Right renal cortex interstitium (tissue), 3 donors: ENCODE data around the gene LY6G5B. TPM values are rescaled to one million over a fixed set of nuclear protein-coding genes. Genes with fewer than 3 reads are reported as not detected.

Experiments used
- DNase-seq, 3 donors: peaks; one replicate each; pipeline ENCODE4 v3.0.0-alpha.2; 2013; ENCODE audit warnings: low read depth in 3 of 3, low spot score in 2 of 3
- polyA plus RNA-seq, 3 donors: library from polyadenylated mRNA; unstranded; fragments of 120-200 nt; gene quantifications; one replicate each; pipeline ENCODE4 v1.2.1, GENCODE V29; 2013; ENCODE audit not compliant: insufficient read length in 3 of 3

Gene LY6G5B
- polyA plus RNA-seq, 3 donors = 10.4 to 15.6 (median 12.0) TPM

- DNase-seq = no peak
Measured at GRCh38 chr6:31711233-31711632, 41.5 kb downstream of the LY6G5B start.

GRCh38 chr6:31712296-31712695 lies 42.5 kb downstream of the LY6G5B start:
- DNase-seq = no peak

- no peak for DNase-seq
Measured at GRCh38 chr6:31713465-31713864, 43.7 kb downstream of the LY6G5B start.

- peak in 1 of 3 donors; percentile 32 for DNase-seq
Measured at GRCh38 chr6:31713991-31714684, 44.4 kb downstream of the LY6G5B start.

- DNase-seq = no peak
Measured at GRCh38 chr6:31715022-31715958, 45.5 kb downstream of the LY6G5B start, which contains the start of gene LY6G6D. Gene LY6G6D, plus strand, starts transcription at chr6:31715348. Its CDS starts 8 bp downstream, at chr6:31715356.

GRCh38 chr6:31717499-31718222 lies 47.9 kb downstream of the LY6G5B start:
- DNase-seq = no peak

GRCh38 chr6:31718265-31718664 lies 48.5 kb downstream of the LY6G5B start:
- DNase-seq = no peak

- no peak for DNase-seq
Measured at GRCh38 chr6:31719001-31719400, 49.2 kb downstream of the LY6G5B start.

- no peak for DNase-seq
Measured at GRCh38 chr6:31720196-31720770, 50.5 kb downstream of the LY6G5B start.

GRCh38 chr6:31721351-31722020 lies 51.7 kb downstream of the LY6G5B start, which contains the start of gene LY6G6C:
Gene LY6G6C, minus strand, starts transcription at chr6:31721746. Its CDS starts 67 bp downstream, at chr6:31721679.
- DNase-seq = no peak

- no peak for DNase-seq
Measured at GRCh38 chr6:31722173-31722572, 52.4 kb downstream of the LY6G5B start.

Other genes with a start within 250 kb of the LY6G5B start
- 1 to 10 TPM; 1.0 to 1.4 (median 1.2) TPM for gene MICB, start 171.8 kb upstream of the LY6G5B start, polyA plus RNA-seq
- 10 to 100 TPM; 13.6 to 24.1 (median 17.7) TPM for gene MCCD1, start 141.0 kb upstream of the LY6G5B start, polyA plus RNA-seq
- gene DDX39B, start 128.0 kb upstream of the LY6G5B start, polyA plus RNA-seq = 100 to 1,000 TPM; 509 to 546 (median 538) TPM
- gene ATP6V1G2, start 123.4 kb upstream of the LY6G5B start, polyA plus RNA-seq = 1 to 10 TPM; 5.7 to 7.5 (median 7.3) TPM
- 10 to 100 TPM; 17.6 to 19.3 (median 19.1) TPM for gene NFKBIL1, start 122.4 kb upstream of the LY6G5B start, polyA plus RNA-seq
- gene LTA, start 97.7 kb upstream of the LY6G5B start, polyA plus RNA-seq = under 1 TPM; 0.13 to 0.15 (median 0.14) TPM
- under 1 TPM; 0.16 to 0.31 (median 0.19) TPM for gene TNF, start 94.4 kb upstream of the LY6G5B start, polyA plus RNA-seq
- gene LTB, start 87.6 kb upstream of the LY6G5B start, polyA plus RNA-seq = 1 to 10 TPM in 2 of 3 donors, under 1 TPM in 1; 0.89 to 1.4 (median 1.2) TPM
- gene LST1, start 83.7 kb upstream of the LY6G5B start, polyA plus RNA-seq = 1 to 10 TPM; 4.9 to 6.5 (median 5.2) TPM
- under 1 TPM in 1 of 3 donors, not detected in 2; 0.16 TPM for gene NCR3, start 77.0 kb upstream of the LY6G5B start, polyA plus RNA-seq
- gene AIF1, start 54.7 kb upstream of the LY6G5B start, polyA plus RNA-seq = 10 to 100 TPM; 87.4 to 99.7 (median 94.8) TPM
- gene PRRC2A, start 49.3 kb upstream of the LY6G5B start, polyA plus RNA-seq = 100 to 1,000 TPM; 131 to 142 (median 140) TPM
- 100 to 1,000 TPM; 212 to 228 (median 226) TPM for gene BAG6, start 17.3 kb upstream of the LY6G5B start, polyA plus RNA-seq
- 100 to 1,000 TPM in 2 of 3 donors, 10 to 100 TPM in 1; 91.6 to 131 (median 120) TPM for gene APOM, start 14.1 kb upstream of the LY6G5B start, polyA plus RNA-seq
- gene C6orf47, start 9.2 kb upstream of the LY6G5B start, polyA plus RNA-seq = 10 to 100 TPM; 19.4 to 20.7 (median 20.4) TPM
- 10 to 100 TPM; 29.5 to 31.0 (median 30.8) TPM for gene GPANK1, start 5.0 kb upstream of the LY6G5B start, polyA plus RNA-seq
- 100 to 1,000 TPM; 234 to 239 (median 236) TPM for gene CSNK2B, start 3.9 kb upstream of the LY6G5B start, polyA plus RNA-seq
- 1 to 10 TPM; 2.4 to 3.2 (median 2.5) TPM for gene LY6G5C, start 11.1 kb downstream of the LY6G5B start, polyA plus RNA-seq
- gene ABHD16A, start 33.3 kb downstream of the LY6G5B start, polyA plus RNA-seq = 10 to 100 TPM; 54.8 to 57.3 (median 55.2) TPM
- gene LY6G6F, start 36.9 kb downstream of the LY6G5B start, polyA plus RNA-seq = 1 to 10 TPM in 1 of 3 donors, under 1 TPM in 2; 0.44 to 1.5 (median 0.98) TPM
- gene LY6G6D, start 45.4 kb downstream of the LY6G5B start, polyA plus RNA-seq = under 1 TPM in 1 of 3 donors, not detected in 2; 0.34 TPM
- under 1 TPM; 0.18 to 0.28 (median 0.22) TPM for gene LY6G6C, start 51.8 kb downstream of the LY6G5B start, polyA plus RNA-seq
- 1 to 10 TPM; 1.1 to 2.3 (median 1.4) TPM for gene MPIG6B, start 53.4 kb downstream of the LY6G5B start, polyA plus RNA-seq
- 100 to 1,000 TPM; 157 to 166 (median 162) TPM for gene DDAH2, start 59.3 kb downstream of the LY6G5B start, polyA plus RNA-seq
- 100 to 1,000 TPM; 313 to 334 (median 325) TPM for gene CLIC1, start 66.6 kb downstream of the LY6G5B start, polyA plus RNA-seq
- 10 to 100 TPM; 13.8 to 16.7 (median 15.3) TPM for gene MSH5, start 70.0 kb downstream of the LY6G5B start, polyA plus RNA-seq
- gene SAPCD1, start 92.7 kb downstream of the LY6G5B start, polyA plus RNA-seq = 1 to 10 TPM; 2.1 to 7.4 (median 6.0) TPM
- gene VWA7, start 107.4 kb downstream of the LY6G5B start, polyA plus RNA-seq = 1 to 10 TPM; 6.8 to 9.4 (median 8.5) TPM
- gene VARS1, start 125.8 kb downstream of the LY6G5B start, polyA plus RNA-seq = 10 to 100 TPM; 57.2 to 59.4 (median 58.1) TPM
- 10 to 100 TPM; 86.8 to 93.1 (median 87.3) TPM for gene LSM2, start 137.0 kb downstream of the LY6G5B start, polyA plus RNA-seq
- gene HSPA1L, start 145.3 kb downstream of the LY6G5B start, polyA plus RNA-seq = 1 to 10 TPM; 4.1 to 4.3 (median 4.3) TPM
- gene HSPA1A, start 145.6 kb downstream of the LY6G5B start, polyA plus RNA-seq = 100 to 1,000 TPM in 1 of 3 donors, 10 to 100 TPM in 2; 83.5 to 115 (median 87.1) TPM
- gene HSPA1B, start 157.8 kb downstream of the LY6G5B start, polyA plus RNA-seq = 100 to 1,000 TPM; 112 to 164 (median 134) TPM
- gene NEU1, start 192.8 kb downstream of the LY6G5B start, polyA plus RNA-seq = 10 to 100 TPM; 69.0 to 89.7 (median 77.5) TPM
- 10 to 100 TPM; 34.7 to 45.8 (median 43.8) TPM for gene SLC44A4, start 209.0 kb downstream of the LY6G5B start, polyA plus RNA-seq
- 10 to 100 TPM; 67.9 to 74.0 (median 68.5) TPM for gene EHMT2, start 227.7 kb downstream of the LY6G5B start, polyA plus RNA-seq
- gene ZBTB12, start 232.1 kb downstream of the LY6G5B start, polyA plus RNA-seq = 10 to 100 TPM; 23.5 to 27.3 (median 25.5) TPM